ENCODE measurements around the gene RIN3. TPM values are rescaled to one million over a fixed set of nuclear protein-coding genes. Genes with fewer than 3 reads are reported as not detected.

The RIN3 gene
- total and polyA plus RNA-seq, 7 donors = 6.0 to 31.8 (median 15.3) TPM

DNA sequence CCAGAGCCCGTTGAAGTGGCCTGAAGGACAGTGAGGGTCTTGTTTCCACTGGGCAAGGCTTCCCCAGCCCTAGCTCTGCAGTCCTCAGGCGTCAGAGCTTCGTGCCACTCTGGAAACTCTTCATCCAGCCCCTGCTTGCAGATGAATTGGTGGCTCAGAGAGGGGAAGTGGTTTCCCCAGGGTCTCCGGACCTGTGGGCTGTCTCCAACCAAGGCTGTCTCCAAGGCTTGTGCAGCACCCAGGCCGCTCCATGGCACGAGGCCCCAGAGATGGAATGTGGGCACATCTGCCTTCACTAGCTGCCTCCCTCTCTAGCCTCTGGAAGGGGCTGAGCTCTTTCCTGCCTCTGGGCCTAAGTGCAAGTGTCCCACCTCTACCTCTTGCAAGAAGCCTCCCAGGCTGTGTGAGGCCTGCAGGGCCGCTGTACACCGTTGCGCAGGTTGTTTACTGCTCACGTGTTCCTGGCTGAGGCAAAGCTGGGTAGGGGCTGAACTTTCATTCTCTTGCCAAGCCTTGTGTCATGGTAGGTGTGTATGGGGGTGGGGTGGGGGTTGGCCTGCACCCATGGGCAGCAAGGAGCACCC is 11.1 kb downstream of the RIN3 start:
- WGBS, 2 donors = 63 to 86% methylated on average over 10 of the region's 10 CpGs
- peaks cover 0 to 73% (median 56%) of the 10 kb centered on the region in 4 donors for H3K4me1 ChIP-seq
- no peak overlapping the region for H3K4me3 ChIP-seq
- TF ChIP-seq POLR2A (IDR thresholded peaks at IDR 0.05) = no peak
- TF ChIP-seq EP300 (IDR thresholded peaks at IDR 0.05) = no peak
- no peak for TF ChIP-seq POLR2AphosphoS5 (IDR thresholded peaks at IDR 0.05)
- no peak for TF ChIP-seq CTCF (IDR thresholded peaks at IDR 0.05)
- H3K27me3 ChIP-seq = no peaks in the 10 kb centered on the region
- H3K27ac ChIP-seq = peak overlapping the region in 3 of 4 donors; percentile 72 to 85 (median 80)
- no peaks in the 10 kb centered on the region for H3K9me3 ChIP-seq
- no peak for DNase-seq
- intact Hi-C loops (cut with DNase I) = no loop called here
- no peaks in the 10 kb centered on the region for H3K36me3 ChIP-seq

DNA sequence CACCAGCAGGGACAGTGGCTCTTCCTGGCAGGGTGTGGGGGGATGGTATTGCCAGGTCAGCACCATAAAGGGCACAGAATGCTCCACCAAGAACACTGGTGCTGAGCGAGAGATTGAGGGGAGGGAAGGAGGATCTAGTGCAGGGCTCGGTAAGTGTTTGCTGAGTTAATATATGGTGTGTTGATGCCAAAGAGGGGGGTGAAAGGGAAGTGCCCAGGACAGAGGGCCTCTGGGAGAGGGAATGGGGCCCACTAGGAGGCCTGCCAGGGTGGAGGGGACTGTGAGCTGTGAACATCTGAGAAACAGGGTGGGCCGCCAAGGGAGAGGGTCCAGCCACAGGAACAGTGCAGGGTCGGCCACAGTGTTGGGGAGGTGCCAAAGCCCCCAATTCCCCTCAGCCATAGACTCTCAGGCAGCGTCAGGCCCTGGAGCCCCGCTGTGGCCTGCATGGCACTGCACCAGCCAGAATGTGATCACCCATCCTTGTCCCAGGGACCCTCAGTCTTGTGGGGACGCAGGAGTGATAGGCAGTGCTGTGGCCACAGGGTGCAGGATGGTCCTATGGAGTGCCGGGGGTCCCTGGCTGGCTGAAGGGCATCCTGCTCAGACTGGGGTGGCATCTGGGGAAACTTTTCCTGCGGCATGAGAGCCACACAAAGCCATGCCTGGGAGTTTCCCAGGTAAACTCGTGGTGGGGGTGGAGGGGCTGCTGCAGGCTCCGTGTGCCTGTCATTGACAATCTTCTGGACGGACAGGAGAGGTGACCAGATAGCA is 11.9 kb downstream of the RIN3 start:
- Histone ChIP-seq H3K27ac (peak overlapping the region in 3 of 4 donors; percentile 72 to 85 (median 80)), H3K4me1 (peaks cover 0 to 75% (median 58%) of the 10 kb centered on the region in 4 donors)
- DNase-seq = peak; percentile 67

DNA sequence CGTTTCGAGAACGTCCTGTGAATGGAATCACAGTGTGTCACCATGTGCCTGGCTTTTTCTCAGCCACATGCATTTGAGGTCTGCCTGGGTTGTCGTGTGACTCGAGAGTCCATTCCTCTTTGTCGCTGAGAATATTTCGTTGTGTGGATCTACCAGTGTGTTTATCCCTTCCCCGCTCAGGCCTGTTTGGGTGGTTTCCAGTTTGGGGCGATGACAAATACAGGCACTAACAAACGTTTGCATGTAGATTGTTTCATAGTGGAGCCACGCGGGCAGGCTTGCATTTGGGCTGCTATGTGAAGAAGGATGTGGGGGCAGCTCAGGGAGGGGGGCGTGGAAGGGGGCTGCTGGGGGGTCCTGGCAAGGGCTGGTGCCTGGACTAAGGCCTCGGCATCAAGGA is 14.1 kb downstream of the RIN3 start:
- Histone ChIP-seq H3K4me1 (peaks cover 0 to 94% (median 64%) of the 10 kb centered on the region in 4 donors), H3K9me3 (no peaks in the 10 kb centered on the region), H3K27me3 (no peaks in the 10 kb centered on the region), H3K4me3 (no peak overlapping the region), H3K27ac (peak overlapping the region in 3 of 4 donors; percentile 64 to 85 (median 80)), H3K36me3 (no peaks in the 10 kb centered on the region)
- intact Hi-C loops (cut with DNase I) = no loop called here
- WGBS, 2 donors = 74 to 83% methylated on average over 14 of the region's 14 CpGs
- TF ChIP-seq EP300 (IDR thresholded peaks at IDR 0.05) = no peak
- TF ChIP-seq POLR2A (IDR thresholded peaks at IDR 0.05) = no peak
- TF ChIP-seq POLR2AphosphoS5 (IDR thresholded peaks at IDR 0.05) = no peak
- no peak for TF ChIP-seq CTCF (IDR thresholded peaks at IDR 0.05)
- no peak for DNase-seq

More for the DNA sequence above, 11.9 kb downstream of the RIN3 start:
- Histone ChIP-seq H3K4me3 (no peak overlapping the region), H3K9me3 (no peaks in the 10 kb centered on the region), H3K36me3 (no peaks in the 10 kb centered on the region), H3K27me3 (no peaks in the 10 kb centered on the region)
- intact Hi-C loops (cut with DNase I) = no loop called here
- TF ChIP-seq POLR2A (IDR thresholded peaks at IDR 0.05) (no peak), CTCF (IDR thresholded peaks at IDR 0.05) (no peak), EP300 (IDR thresholded peaks at IDR 0.05) (no peak), POLR2AphosphoS5 (IDR thresholded peaks at IDR 0.05) (no peak)
- 83 to 86% methylated on average over 12 of the region's 12 CpGs for WGBS, 2 donors

DNA sequence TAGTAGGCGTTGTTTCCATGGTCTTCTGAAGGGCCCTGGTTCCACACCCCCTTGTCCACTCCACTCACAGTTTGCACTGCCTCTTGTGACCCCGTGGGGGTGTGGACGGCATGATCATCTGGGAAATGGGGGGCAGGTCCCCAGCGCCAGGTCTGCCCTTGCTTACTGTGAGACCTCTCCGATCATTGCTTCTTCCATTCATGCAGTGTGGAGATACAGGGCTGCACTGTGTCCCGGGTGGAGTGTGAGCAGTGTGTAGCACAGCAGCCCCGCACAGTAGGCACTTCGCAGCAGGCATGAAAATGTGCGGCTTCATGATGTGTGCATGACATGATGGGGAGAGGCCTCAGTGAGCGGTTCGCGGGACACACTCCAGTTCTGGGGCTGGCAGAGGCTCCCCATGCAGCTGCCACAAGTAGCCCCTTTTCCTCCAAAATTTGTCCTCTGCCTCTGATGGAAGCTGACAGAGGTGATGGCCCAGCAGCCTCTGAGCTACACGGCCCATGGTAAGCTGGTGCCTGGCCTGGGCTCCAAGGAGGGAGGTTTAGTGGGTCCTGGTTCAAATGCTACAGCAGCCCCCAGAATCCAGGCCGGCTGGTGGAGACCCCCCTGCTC is 15.0 kb downstream of the RIN3 start:
- no peak overlapping the region for H3K4me3 ChIP-seq
- TF ChIP-seq POLR2A (IDR thresholded peaks at IDR 0.05) (no peak), EP300 (IDR thresholded peaks at IDR 0.05) (no peak), CTCF (IDR thresholded peaks at IDR 0.05) (no peak), POLR2AphosphoS5 (IDR thresholded peaks at IDR 0.05) (no peak)
- H3K36me3 ChIP-seq = no peaks in the 10 kb centered on the region
- H3K4me1 ChIP-seq = peaks cover 0 to 94% (median 57%) of the 10 kb centered on the region in 4 donors
- peak; percentile 61 for DNase-seq
- intact Hi-C loops (cut with DNase I) = no loop called here
- H3K27me3 ChIP-seq = no peaks in the 10 kb centered on the region
- H3K27ac ChIP-seq = peak overlapping the region in 3 of 4 donors; percentile 64 to 85 (median 80)
- no peaks in the 10 kb centered on the region for H3K9me3 ChIP-seq
- 95 to 96% methylated on average over 14 of the region's 14 CpGs for WGBS, 2 donors
